WTC11 (cell line): ENCODE results near the gene PLXNB1. TPM values are rescaled to one million over a fixed set of nuclear protein-coding genes. Genes with fewer than 3 reads are reported as not detected.

ENCODE experiments used
- ATAC-seq: fragments of 200-7000 bp; cut with Tn5 transposase; 2 replicates; pipeline ENCODE4 v1.10.0; 2021; ENCODE audit warnings: mild to moderate bottlenecking, moderate library complexity
- CTCF ChIA-PET: fragments of 300-600 bp; sonication (Branson Sonifier 250); formaldehyde crosslinking; loops from one replicate; lab custom pipeline; 2021; ENCODE audit warnings: antibody characterized with exemption; lab: Charles Lee
- POLR2A ChIA-PET: fragments of 350-600 bp; sonication (Branson Sonifier 250); formaldehyde crosslinking; loops from one replicate; lab custom pipeline; 2021; ENCODE audit warnings: antibody characterized with exemption; lab: Charles Lee
- DNase-seq: peaks from one replicate; pipeline ENCODE4 v3.0.0; 2021; ENCODE audit warnings: low spot score
- H3K27ac Mint-ChIP-seq: 2 replicates; pipeline ENCODE4 v1.8.0; 2021; ENCODE audit warnings: mixed read lengths
- H3K27me3 Mint-ChIP-seq: 2 replicates; pipeline ENCODE4 v1.8.0; 2021; ENCODE audit warnings: low read depth, mild to moderate bottlenecking, moderate library complexity, mixed read lengths
- H3K36me3 Mint-ChIP-seq: 2 replicates; pipeline ENCODE4 v1.8.0; 2021; ENCODE audit warnings: mixed read lengths
- H3K4me1 Mint-ChIP-seq: 2 replicates; pipeline ENCODE4 v1.8.0; 2022; ENCODE audit warnings: mixed read lengths
- H3K4me3 Mint-ChIP-seq: 2 replicates; pipeline ENCODE4 v1.8.0; 2021; ENCODE audit warnings: mild to moderate bottlenecking, moderate library complexity, mixed read lengths
- H3K9me3 Mint-ChIP-seq: 2 replicates; pipeline ENCODE4 v1.8.0; 2021; ENCODE audit warnings: mixed read lengths
- ATF1 ChIP-seq: sonication (generic); formaldehyde crosslinking; IDR thresholded peaks from 2 replicates; pipeline ENCODE4 v1.8.1; 2023; ENCODE audit warnings: mild to moderate bottlenecking, moderate library complexity, missing genetic modification reagents
- E2F4 ChIP-seq: sonication (generic); formaldehyde crosslinking; IDR thresholded peaks from 2 replicates; pipeline ENCODE4 v1.8.1; 2022; ENCODE audit warnings: low read depth, mild to moderate bottlenecking, moderate library complexity, missing genetic modification reagents, borderline replicate concordance
- E2F5 ChIP-seq: sonication (generic); formaldehyde crosslinking; IDR thresholded peaks from 2 replicates; pipeline ENCODE4 v1.8.1; 2022; ENCODE audit warnings: mild to moderate bottlenecking, moderate library complexity, missing genetic modification reagents
- EMX1 ChIP-seq: fragments of 250-450 bp; sonication (Bioruptor Pico); IDR thresholded peaks from 2 replicates; pipeline ENCODE4 v1.8.0; 2021; ENCODE audit warnings: mild to moderate bottlenecking
- ETV6 ChIP-seq: sonication (generic); formaldehyde crosslinking; IDR thresholded peaks from 2 replicates; pipeline ENCODE4 v1.8.1; 2022; ENCODE audit warnings: mild to moderate bottlenecking, missing genetic modification reagents
- FOXK1 ChIP-seq: sonication (generic); formaldehyde crosslinking; IDR thresholded peaks from 2 replicates; pipeline ENCODE4 v1.8.0; 2022; ENCODE audit warnings: mild to moderate bottlenecking, moderate library complexity, missing genetic modification reagents
- GABPB1 ChIP-seq: sonication (generic); formaldehyde crosslinking; IDR thresholded peaks from 2 replicates; pipeline ENCODE4 v1.8.1; 2023; ENCODE audit warnings: mild to moderate bottlenecking, missing genetic modification reagents
- GRHL2 ChIP-seq: fragments of 250-450 bp; sonication (Bioruptor Pico); IDR thresholded peaks from 2 replicates; pipeline ENCODE4 v1.8.0; 2022; ENCODE audit warnings: mild to moderate bottlenecking, moderate library complexity; ENCODE audit not compliant: insufficient replicate concordance, severe bottlenecking
- HMGA2 ChIP-seq: fragments of 250-450 bp; sonication (Bioruptor Pico); IDR thresholded peaks from 2 replicates; pipeline ENCODE4 v1.4.0; 2021; ENCODE audit warnings: mild to moderate bottlenecking, moderate library complexity
- HMGXB4 ChIP-seq: sonication (generic); formaldehyde crosslinking; IDR thresholded peaks from 2 replicates; pipeline ENCODE4 v1.8.1; 2023; ENCODE audit warnings: mild to moderate bottlenecking, moderate library complexity, missing genetic modification reagents
- IRF2 ChIP-seq: sonication (generic); formaldehyde crosslinking; IDR thresholded peaks from 2 replicates; pipeline ENCODE4 v1.8.0; 2022; ENCODE audit warnings: low read depth, missing genetic modification reagents, borderline replicate concordance
- MLX ChIP-seq: sonication (generic); formaldehyde crosslinking; IDR thresholded peaks from 2 replicates; pipeline ENCODE4 v1.8.1; 2023; ENCODE audit warnings: mild to moderate bottlenecking, missing genetic modification reagents, moderate library complexity
- MXD4 ChIP-seq: fragments of 250-450 bp; sonication (Bioruptor Pico); IDR thresholded peaks from 2 replicates; pipeline ENCODE4 v1.8.0; 2021; ENCODE audit warnings: mild to moderate bottlenecking, moderate library complexity, borderline replicate concordance
- NFATC4 ChIP-seq: fragments of 250-450 bp; sonication (Bioruptor Pico); IDR thresholded peaks from 2 replicates; pipeline ENCODE4 v1.9.0; 2021; ENCODE audit warnings: mild to moderate bottlenecking
- NFE2L1 ChIP-seq: sonication (generic); formaldehyde crosslinking; IDR thresholded peaks from 2 replicates; pipeline ENCODE4 v1.8.1; 2023; ENCODE audit warnings: missing genetic modification reagents
- NR1H2 ChIP-seq: sonication (generic); formaldehyde crosslinking; IDR thresholded peaks from 2 replicates; pipeline ENCODE4 v1.9.0; 2021; ENCODE audit warnings: mild to moderate bottlenecking, moderate library complexity, missing genetic modification reagents
- NR3C1 ChIP-seq: sonication (generic); formaldehyde crosslinking; conservative IDR thresholded peaks from 2 replicates; pipeline ENCODE4 v1.8.1; 2023; ENCODE audit warnings: low read depth, mild to moderate bottlenecking, missing genetic modification reagents
- PRDM15 ChIP-seq: sonication (generic); formaldehyde crosslinking; IDR thresholded peaks from 2 replicates; pipeline ENCODE4 v1.8.0; 2022; ENCODE audit warnings: missing genetic modification reagents
- SP1 ChIP-seq: sonication (generic); formaldehyde crosslinking; conservative IDR thresholded peaks from 2 replicates; pipeline ENCODE4 v1.8.1; 2022; ENCODE audit warnings: missing genetic modification reagents
- ZNF121 ChIP-seq: sonication (generic); formaldehyde crosslinking; IDR thresholded peaks from 2 replicates; pipeline ENCODE4 v1.8.0; 2023; ENCODE audit warnings: missing genetic modification reagents
- ZNF232 ChIP-seq: sonication (generic); formaldehyde crosslinking; IDR thresholded peaks from 2 replicates; pipeline ENCODE4 v1.8.0; 2022; ENCODE audit warnings: mild to moderate bottlenecking, missing genetic modification reagents
- ZNF396 ChIP-seq: fragments of 250-450 bp; sonication (Bioruptor Pico); IDR thresholded peaks from 2 replicates; pipeline ENCODE4 v1.8.0; 2021; ENCODE audit warnings: mild to moderate bottlenecking, moderate library complexity, borderline replicate concordance
- total RNA-seq: library from RNA; stranded (reverse); gene quantifications from 3 replicates; pipeline ENCODE4 v1.2.3, GENCODE V29; 2021
- TF ChIP-seq, protein P1 (sequence below): sonication (generic); formaldehyde crosslinking; IDR thresholded peaks from 2 replicates; pipeline ENCODE4 v1.8.0; 2023; ENCODE audit warnings: missing genetic modification reagents
- TF ChIP-seq, protein P2 (sequence below): sonication (generic); formaldehyde crosslinking; IDR thresholded peaks from 2 replicates; pipeline ENCODE4 v1.8.1; 2022; ENCODE audit warnings: missing genetic modification reagents, borderline replicate concordance

The PLXNB1 gene
- total RNA-seq, 1 experiment from 2014 or later: 143 TPM

DNA sequence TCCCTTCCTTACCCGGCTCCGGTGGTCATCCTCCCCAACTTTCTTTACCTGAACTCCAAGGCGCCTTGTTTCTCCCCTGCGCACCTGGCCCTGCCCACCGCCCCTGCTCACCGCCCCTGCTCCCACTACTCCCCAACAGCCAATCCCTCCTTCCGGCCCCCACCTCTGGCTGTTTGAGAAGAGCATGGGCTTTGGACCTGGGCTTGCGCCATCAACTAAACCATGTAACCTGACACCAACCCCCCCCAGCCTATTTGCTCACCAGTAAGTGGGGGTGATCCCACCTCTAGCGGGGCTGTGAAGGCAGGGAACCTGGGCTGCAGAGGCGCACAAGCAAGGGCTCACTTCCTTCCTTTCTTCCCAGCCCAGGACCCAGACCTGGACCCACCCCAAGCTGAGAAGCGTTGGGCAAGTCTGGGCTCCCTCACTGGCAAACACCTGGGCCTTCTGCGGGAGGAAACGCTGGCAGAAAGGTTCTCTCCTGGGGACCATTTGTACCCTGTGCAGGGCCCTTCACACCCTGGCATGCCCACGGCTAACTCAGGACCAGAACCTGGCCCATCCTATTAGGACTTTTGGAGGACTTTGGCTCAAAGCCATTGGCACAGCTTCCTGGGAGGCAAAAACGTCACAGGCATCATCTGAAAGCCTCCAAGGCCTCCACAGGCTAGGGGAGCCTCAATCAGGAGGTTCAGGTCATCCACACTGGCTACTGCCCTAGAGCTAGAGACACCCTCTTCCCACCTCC is at the start of gene PLXNB1 (continued):
- TF ChIP-seq HMGXB4 (CRISPR knock-in tag): no peak
- TF ChIP-seq E2F5: 0 out of 2 replicates have a peak, but pooled peaks have one; percentile 26
- TF ChIP-seq NFATC4 (CRISPR knock-in tag): no peak
- TF ChIP-seq NFE2L1 (CRISPR knock-in tag): peak; percentile 61; the same call in 1 of the 2 replicates
- TF ChIP-seq ZNF121 (CRISPR knock-in tag): no peak
- 0 out of 2 replicates have a peak, but pooled peaks have one; percentile 54 for TF ChIP-seq ZNF232 (CRISPR knock-in tag)
- no peak for TF ChIP-seq EMX1

GRCh38 chr3:48478626-48479555 is 49.0 kb upstream of the PLXNB1 start:
- Mint-ChIP-seq H3K4me3 (no peak overlapping the region), H3K27ac (0 out of 2 replicates have a peak overlapping the region, but pooled peaks have one; percentile 63), H3K4me1 (peaks cover 30% of the 10 kb centered on the region), H3K27me3 (no peaks in the 10 kb centered on the region; the same call in 1 of the 2 replicates), H3K9me3 (no peaks in the 10 kb centered on the region), H3K36me3 (peaks cover under 1% of the 10 kb centered on the region; the same call in 1 of the 2 replicates)
- ChIA-PET POLR2A (interaction anchor here (0.7 kb wide), 1 partner anchor 32 kb away, joined by 6 read pairs; the partner anchor contains the start of gene ATRIP), CTCF (interaction anchor here (1.1 kb wide), 1 partner anchor 79 kb away, joined by 3 read pairs; no protein-coding TSS in a partner anchor)
- no peak for ATAC-seq
- DNase-seq: no peak
- no peak for TF ChIP-seq E2F4 (CRISPR knock-in tag)
- no peak for TF ChIP-seq GRHL2 (CRISPR knock-in tag)
- TF ChIP-seq HMGA2 (CRISPR knock-in tag): no peak
- no peak for TF ChIP-seq NR1H2
- TF ChIP-seq MXD4 (CRISPR knock-in tag): no peak
- no peak for TF ChIP-seq ZNF396 (CRISPR knock-in tag)
- no peak for TF ChIP-seq MLX (CRISPR knock-in tag)
- no peak for TF ChIP-seq SP1 (CRISPR knock-in tag)
- no peak for TF ChIP-seq NR3C1 (CRISPR knock-in tag)
- no peak for TF ChIP-seq PRDM15 (CRISPR knock-in tag)
- TF ChIP-seq, protein P1, sequence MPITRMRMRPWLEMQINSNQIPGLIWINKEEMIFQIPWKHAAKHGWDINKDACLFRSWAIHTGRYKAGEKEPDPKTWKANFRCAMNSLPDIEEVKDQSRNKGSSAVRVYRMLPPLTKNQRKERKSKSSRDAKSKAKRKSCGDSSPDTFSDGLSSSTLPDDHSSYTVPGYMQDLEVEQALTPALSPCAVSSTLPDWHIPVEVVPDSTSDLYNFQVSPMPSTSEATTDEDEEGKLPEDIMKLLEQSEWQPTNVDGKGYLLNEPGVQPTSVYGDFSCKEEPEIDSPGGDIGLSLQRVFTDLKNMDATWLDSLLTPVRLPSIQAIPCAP: no peak
- TF ChIP-seq IRF2 (CRISPR knock-in tag): no peak
- no peak for TF ChIP-seq ETV6 (CRISPR knock-in tag)
- TF ChIP-seq, protein P2, sequence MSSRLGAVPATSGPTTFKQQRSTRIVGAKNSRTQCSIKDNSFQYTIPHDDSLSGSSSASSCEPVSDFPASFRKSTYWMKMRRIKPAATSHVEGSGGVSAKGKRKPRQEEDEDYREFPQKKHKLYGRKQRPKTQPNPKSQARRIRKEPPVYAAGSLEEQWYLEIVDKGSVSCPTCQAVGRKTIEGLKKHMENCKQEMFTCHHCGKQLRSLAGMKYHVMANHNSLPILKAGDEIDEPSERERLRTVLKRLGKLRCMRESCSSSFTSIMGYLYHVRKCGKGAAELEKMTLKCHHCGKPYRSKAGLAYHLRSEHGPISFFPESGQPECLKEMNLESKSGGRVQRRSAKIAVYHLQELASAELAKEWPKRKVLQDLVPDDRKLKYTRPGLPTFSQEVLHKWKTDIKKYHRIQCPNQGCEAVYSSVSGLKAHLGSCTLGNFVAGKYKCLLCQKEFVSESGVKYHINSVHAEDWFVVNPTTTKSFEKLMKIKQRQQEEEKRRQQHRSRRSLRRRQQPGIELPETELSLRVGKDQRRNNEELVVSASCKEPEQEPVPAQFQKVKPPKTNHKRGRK: no peak
- no peak for TF ChIP-seq GABPB1 (CRISPR knock-in tag)
- no peak for TF ChIP-seq FOXK1 (CRISPR knock-in tag)
- TF ChIP-seq ATF1: no peak
